Measurements from ENCODE around the gene ACTR1B.

ACTR1B gene

DNA sequence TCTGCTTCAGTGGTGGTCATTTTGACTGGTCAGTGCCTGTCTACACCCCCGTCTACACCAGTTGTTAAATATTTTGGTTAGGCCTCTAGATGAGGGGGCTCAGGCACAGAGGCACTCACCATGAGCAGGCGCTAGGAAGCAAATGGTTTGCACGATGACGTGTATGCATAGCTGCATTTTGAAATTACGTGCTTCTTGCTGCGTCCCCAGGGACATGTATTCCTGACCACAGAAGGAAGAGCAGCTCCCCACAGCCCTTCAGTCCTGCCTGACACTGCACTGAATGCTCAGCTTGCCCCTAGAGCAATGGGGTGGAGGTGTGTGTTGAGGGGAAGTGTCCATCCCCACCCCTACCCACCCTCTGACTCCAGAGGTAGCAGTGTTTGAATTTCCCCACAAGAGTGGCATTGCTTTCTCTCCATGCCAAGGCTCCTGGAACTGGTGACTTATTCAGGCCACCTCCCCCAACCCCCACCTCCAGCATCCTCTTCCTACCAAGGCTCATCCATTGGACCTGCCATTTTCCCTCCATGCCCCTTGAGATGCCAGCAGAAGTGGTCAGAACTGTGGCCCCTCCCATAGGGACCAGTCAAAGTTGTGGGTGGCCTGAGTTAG lies 38.1 kb upstream of the ACTR1B start:
- TF ChIP-seq, protein P1, sequence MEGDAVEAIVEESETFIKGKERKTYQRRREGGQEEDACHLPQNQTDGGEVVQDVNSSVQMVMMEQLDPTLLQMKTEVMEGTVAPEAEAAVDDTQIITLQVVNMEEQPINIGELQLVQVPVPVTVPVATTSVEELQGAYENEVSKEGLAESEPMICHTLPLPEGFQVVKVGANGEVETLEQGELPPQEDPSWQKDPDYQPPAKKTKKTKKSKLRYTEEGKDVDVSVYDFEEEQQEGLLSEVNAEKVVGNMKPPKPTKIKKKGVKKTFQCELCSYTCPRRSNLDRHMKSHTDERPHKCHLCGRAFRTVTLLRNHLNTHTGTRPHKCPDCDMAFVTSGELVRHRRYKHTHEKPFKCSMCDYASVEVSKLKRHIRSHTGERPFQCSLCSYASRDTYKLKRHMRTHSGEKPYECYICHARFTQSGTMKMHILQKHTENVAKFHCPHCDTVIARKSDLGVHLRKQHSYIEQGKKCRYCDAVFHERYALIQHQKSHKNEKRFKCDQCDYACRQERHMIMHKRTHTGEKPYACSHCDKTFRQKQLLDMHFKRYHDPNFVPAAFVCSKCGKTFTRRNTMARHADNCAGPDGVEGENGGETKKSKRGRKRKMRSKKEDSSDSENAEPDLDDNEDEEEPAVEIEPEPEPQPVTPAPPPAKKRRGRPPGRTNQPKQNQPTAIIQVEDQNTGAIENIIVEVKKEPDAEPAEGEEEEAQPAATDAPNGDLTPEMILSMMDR (IDR thresholded peaks at IDR 0.05; ENCODE audit: control extremely low read depth, extremely low read depth, low read depth, missing control alignments): no peak
- no peak for DNase-seq (ENCODE audit: extremely low spot score)
- ChIA-PET CTCF (interaction anchor here (0.7 to 7.0 kb wide), 8 partner anchors 35 to 683 kb away, joined by 3 to 71 read pairs (median 20); partner anchors contain the start of genes ACTR1B and COX5B), POLR2A (no interaction called here)

DNA sequence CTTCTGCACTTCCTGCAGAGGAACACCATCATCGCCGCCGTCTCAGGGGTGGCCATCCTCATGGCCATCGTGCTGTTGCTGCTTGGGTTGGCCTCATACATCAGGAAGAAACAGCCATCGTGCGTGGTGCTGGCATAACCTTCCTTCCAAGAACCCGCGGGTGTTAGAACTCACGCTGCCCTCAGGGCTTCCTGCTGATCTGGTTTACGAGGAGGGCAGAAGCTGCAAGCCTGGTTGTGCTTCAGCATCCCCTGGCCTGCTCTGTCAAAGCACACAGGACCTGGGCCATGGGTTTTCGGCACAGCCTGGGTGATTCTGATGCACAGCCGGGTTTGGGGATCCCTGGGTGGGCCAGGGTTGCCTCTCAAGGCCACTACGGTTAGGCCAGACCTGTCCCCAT lies 37.3 kb upstream of the ACTR1B start:
- POLR2A ChIA-PET: no interaction called here
- CTCF ChIA-PET: interaction anchor here (1.5 to 7.0 kb wide), 8 partner anchors 9 to 690 kb away, joined by 3 to 122 read pairs (median 37); partner anchors contain the start of genes ACTR1B, COX5B and ZAP70

DNA sequence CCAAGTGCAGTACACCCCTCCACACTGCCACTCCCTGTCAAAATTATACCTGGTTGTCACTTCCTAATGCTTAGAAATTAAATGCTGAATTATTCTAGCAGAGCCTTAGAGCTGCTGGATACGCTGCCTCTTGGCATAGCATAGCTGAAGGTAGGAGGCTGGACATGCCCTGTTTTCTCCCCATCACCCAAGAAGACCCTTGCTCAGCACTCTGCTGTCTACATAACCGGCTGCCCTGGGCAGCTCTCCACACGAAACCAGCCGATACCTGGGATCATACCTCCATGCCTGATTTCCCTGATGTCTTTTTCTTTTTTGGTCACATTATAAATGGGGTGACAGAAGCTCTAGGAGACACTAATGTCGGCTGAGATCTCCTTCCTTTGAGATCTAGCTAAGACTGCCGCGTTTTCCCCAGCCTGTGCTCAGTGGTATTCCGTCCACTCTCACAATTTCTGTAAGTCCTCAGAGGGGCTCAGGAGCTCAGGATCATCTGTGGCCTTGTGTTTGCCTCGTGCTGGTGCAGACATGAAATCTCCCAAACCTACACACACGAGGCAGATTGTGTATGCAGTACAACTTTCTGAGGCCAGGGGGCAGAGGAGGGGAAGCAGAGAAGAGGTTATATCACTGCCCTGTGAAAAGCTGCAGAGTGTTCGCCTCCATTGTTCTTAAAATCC lies 36.1 kb upstream of the ACTR1B start:
- DNase-seq (ENCODE audit: extremely low spot score): peak; percentile 61
- CTCF ChIA-PET: interaction anchor here (0.7 to 7.0 kb wide), 39 partner anchors 8 to 1633 kb away, joined by 3 to 151 read pairs (median 5); partner anchors contain the start of genes ACTR1B, ANKRD36B, COX5B and ZAP70
- TF ChIP-seq, protein P1 (IDR thresholded peaks at IDR 0.05; ENCODE audit: control extremely low read depth, extremely low read depth, low read depth, missing control alignments): peak; percentile 78
- POLR2A ChIA-PET: no interaction called here

More for the DNA sequence above, 37.3 kb upstream of the ACTR1B start:
- no peak for DNase-seq (ENCODE audit: extremely low spot score)
- TF ChIP-seq, protein P1 (IDR thresholded peaks at IDR 0.05; ENCODE audit: control extremely low read depth, extremely low read depth, low read depth, missing control alignments): no peak

DNA sequence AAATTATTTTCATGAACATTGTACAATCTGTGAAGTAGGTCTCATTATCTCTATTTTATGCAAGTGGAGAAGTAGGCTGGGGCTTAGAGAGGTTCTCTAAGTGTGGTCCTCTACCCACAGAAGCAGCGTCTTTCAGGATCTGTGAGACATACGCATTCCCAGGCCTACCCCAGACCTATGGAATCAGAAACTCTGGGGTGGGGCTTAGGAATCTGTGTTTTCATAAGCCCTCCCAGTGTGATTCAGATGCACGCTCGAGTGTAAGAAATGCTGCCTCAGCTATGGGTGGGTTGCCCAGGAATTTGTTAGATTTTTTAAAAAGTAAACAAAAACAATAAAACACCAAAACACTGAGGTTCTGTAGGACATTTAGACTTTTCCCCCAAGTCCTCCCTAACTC lies 34.7 kb upstream of the ACTR1B start:
- CTCF ChIA-PET: interaction anchor here (0.7 to 7.0 kb wide), 27 partner anchors 10 to 695 kb away, joined by 3 to 151 read pairs (median 6); partner anchors contain the start of genes ACTR1B, ANKRD36B, COX5B and ZAP70
- POLR2A ChIA-PET: no interaction called here
- TF ChIP-seq, protein P1 (IDR thresholded peaks at IDR 0.05; ENCODE audit: control extremely low read depth, extremely low read depth, low read depth, missing control alignments): no peak
- no peak for DNase-seq (ENCODE audit: extremely low spot score)

DNA sequence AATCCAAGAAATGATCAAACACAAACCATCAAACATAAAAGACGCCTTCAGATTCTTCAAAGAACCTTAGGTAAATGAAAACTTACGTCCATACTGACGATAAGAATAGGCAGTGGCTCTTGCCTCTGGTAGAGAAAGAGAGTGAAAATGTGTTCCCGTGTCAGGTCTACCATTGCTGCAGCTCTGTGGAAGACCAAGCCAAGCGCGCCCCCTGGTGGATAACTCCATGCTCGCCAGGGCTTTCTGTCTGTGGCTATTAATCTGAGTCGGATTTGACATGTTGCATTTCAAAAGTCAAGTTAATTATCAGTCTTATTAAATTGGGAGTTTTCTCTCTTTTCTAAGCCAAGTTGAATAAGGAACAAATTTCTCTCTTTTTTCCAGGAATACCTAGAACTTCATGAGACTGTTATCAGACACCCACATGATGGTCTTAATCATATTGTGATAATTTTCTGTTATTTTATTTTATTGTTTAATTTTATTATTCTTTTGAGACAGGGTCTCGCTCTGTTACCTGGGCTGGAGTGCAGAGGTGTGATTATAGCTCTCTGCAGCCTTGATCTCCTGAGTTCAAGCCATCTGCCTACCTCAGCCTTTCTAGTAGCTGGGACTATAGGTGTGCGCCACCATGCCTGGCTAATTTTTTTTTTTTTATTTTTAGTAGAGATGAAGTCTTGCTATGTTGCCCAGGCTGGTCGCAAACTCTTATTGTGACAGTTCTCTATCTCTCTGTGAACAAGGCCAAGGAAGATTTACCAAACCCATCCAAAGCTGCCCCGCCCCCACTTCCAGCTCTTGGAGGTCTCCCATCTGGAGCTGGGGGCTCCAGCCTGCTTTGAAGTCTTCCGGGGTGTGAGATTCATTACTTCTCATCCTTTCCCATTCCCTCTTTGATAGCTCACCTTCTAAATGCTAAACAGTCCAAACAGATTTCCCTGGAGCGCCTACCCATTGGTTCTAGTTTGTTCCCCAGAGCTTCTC lies 33.7 kb upstream of the ACTR1B start:
- TF ChIP-seq, protein P1 (IDR thresholded peaks at IDR 0.05; ENCODE audit: control extremely low read depth, extremely low read depth, low read depth, missing control alignments): peak; percentile 79
- POLR2A ChIA-PET: no interaction called here
- CTCF ChIA-PET: interaction anchor here (0.6 to 7.0 kb wide), 38 partner anchors 9 to 1634 kb away, joined by 3 to 151 read pairs (median 5); partner anchors contain the start of genes ACTR1B, ANKRD36B, COX5B and ZAP70
- peak; percentile 82 for DNase-seq (ENCODE audit: extremely low spot score)

Measured in GM10248 (cell line).